ENCODE data around the gene NDUFAF3.

Gene NDUFAF3

GRCh38 chr3:49027634-49028033 is 5.7 kb downstream of the NDUFAF3 start:
- no peak overlapping the region for H3K4ac ChIP-seq (ENCODE audit: low read depth, low read length)
- H4K5ac ChIP-seq (ENCODE audit: low read length): no peak overlapping the region
- peaks cover 25% of the 10 kb centered on the region for H3K36me3 ChIP-seq (ENCODE audit: control insufficient read depth, insufficient read depth, low read length)
- H3K4me3 ChIP-seq (ENCODE audit: low read length): no peak overlapping the region
- no peak overlapping the region for H3K56ac ChIP-seq (ENCODE audit: low read length)
- H3K9ac ChIP-seq (ENCODE audit: low read length): peak overlapping the region; percentile 25
- no peaks in the 10 kb centered on the region for H3K27me3 ChIP-seq (ENCODE audit: insufficient read depth, low read length, poor library complexity)
- H4K8ac ChIP-seq (ENCODE audit: low read depth, low read length): no peak overlapping the region
- H3K4me2 ChIP-seq (ENCODE audit: low read length): no peak overlapping the region
- H3K4me1 ChIP-seq (ENCODE audit: control insufficient read depth, low read depth, low read length): peaks cover 14% of the 10 kb centered on the region
- no peak overlapping the region for H2BK120ac ChIP-seq (ENCODE audit: low read depth, low read length)
- no peak overlapping the region for H2BK15ac ChIP-seq (replicated peaks; ENCODE audit: low read depth)
- no CpG with 5 or more reads among the region's 9 CpGs for WGBS (ENCODE audit: extremely low coverage, insufficient coverage, low lambda C conversion rate)
- no peak overlapping the region for H2AK5ac ChIP-seq (ENCODE audit: low read length)
- no peak overlapping the region for H3K23ac ChIP-seq (ENCODE audit: low read length)
- no peak overlapping the region for H3K18ac ChIP-seq (ENCODE audit: low read length)
- H3K79me2 ChIP-seq (ENCODE audit: control insufficient read depth, insufficient read depth, low read length): peaks cover 16% of the 10 kb centered on the region
- H2BK5ac ChIP-seq (ENCODE audit: low read length): no peak overlapping the region
- no peak for DNase-seq
- H3K27ac ChIP-seq (ENCODE audit: low read depth, low read length): no peak overlapping the region
- peaks cover 17% of the 10 kb centered on the region for H3K79me1 ChIP-seq (ENCODE audit: low read length)

DNA sequence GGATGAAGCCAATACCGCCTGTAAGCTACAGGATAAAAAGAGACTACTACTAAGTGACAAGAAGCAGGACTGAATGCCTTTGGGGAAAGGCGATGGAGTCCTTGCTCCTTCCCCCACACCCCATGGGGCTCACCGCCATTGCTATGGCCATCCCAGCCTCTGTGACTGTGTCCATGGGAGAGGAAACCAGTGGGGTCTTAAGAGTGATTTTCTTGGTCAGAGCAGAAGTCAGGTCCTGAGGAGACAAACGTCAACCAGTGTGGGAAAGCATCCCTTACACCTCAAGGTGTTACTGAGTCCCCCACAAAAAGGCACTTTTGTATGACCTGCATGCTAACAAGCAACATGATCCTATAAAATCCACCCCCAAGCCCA is 6.4 kb downstream of the NDUFAF3 start:
- Histone ChIP-seq H3K18ac (ENCODE audit: low read length) (no peak overlapping the region), H3K4me1 (ENCODE audit: control insufficient read depth, low read depth, low read length) (peaks cover 10% of the 10 kb centered on the region), H3K79me2 (ENCODE audit: control insufficient read depth, insufficient read depth, low read length) (peaks cover 10% of the 10 kb centered on the region), H3K27ac (ENCODE audit: low read depth, low read length) (no peak overlapping the region), H3K23ac (ENCODE audit: low read length) (no peak overlapping the region), H3K79me1 (ENCODE audit: low read length) (peaks cover 14% of the 10 kb centered on the region), H2AK5ac (ENCODE audit: low read length) (no peak overlapping the region), H2BK5ac (ENCODE audit: low read length) (no peak overlapping the region), H3K36me3 (ENCODE audit: control insufficient read depth, insufficient read depth, low read length) (peaks cover 29% of the 10 kb centered on the region), H3K27me3 (ENCODE audit: insufficient read depth, low read length, poor library complexity) (no peaks in the 10 kb centered on the region), H2BK120ac (ENCODE audit: low read depth, low read length) (no peak overlapping the region), H2BK15ac (replicated peaks; ENCODE audit: low read depth) (no peak overlapping the region), H4K8ac (ENCODE audit: low read depth, low read length) (no peak overlapping the region), H3K9ac (ENCODE audit: low read length) (peak overlapping the region; percentile 77), H3K4me2 (ENCODE audit: low read length) (peak overlapping the region; percentile 94), H3K4me3 (ENCODE audit: low read length) (no peak overlapping the region), H4K5ac (ENCODE audit: low read length) (no peak overlapping the region), H3K4ac (ENCODE audit: low read depth, low read length) (no peak overlapping the region), H3K56ac (ENCODE audit: low read length) (peak overlapping the region; percentile 90)
- no CpG with 5 or more reads among the region's 4 CpGs for WGBS (ENCODE audit: extremely low coverage, insufficient coverage, low lambda C conversion rate)
- DNase-seq: no peak

DNA sequence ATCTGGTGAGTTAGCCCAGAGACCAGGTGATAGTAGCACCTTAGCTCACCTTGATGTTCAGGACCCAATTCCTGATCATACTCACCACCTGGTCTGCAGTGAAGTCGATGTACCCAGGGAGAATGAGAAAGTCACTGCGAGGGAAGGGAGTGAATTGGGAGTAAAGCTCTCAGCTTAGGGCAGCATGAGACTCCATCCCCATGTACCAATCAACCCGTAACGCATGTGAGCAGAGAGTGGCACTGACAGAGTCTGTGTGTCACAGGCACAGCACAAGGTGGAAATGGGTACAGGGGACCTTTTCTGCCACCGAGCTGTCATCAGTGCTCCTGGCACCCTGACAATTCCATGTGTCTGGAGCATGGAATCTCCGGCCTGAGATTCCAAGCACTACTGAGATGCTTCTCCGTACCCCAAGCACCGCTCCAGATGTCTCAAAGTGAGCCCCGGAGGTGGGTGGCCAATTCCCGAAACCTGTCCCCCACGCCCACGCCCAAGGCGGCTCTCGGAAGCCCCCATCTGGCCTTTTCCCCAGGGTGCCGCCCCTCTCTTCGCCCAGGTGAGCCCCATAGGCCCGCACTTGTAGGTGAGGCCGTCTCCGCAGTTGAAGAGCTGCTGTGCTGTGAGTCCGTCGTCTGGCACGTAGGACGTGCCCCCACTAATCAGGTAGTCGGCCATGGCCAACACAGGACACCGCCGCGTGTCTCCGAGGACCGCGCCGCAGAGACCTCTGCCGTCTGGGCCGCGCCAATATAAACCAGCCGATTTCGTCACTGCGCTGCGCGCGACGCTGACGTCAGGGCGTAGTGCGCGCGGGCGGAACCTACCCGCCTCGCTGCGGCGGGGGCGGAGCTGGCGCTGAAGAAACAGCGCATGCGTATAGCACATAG is 7.0 kb downstream of the NDUFAF3 start, which contains the start of gene IMPDH2:
Gene IMPDH2 (minus strand): TSS at position 726 of the 890 bp plus-strand sequence. CDS start 48 bp downstream, at position 678.
- Histone ChIP-seq H3K36me3 (ENCODE audit: control insufficient read depth, insufficient read depth, low read length) (peaks cover 30% of the 10 kb centered on the region), H4K8ac (ENCODE audit: low read depth, low read length) (no peak within 1 kb of the TSS), H2AK5ac (ENCODE audit: low read length) (peak within 1 kb of the TSS; percentile 90), H3K27ac (ENCODE audit: low read depth, low read length) (peak within 1 kb of the TSS; percentile 24), H3K4me2 (ENCODE audit: low read length) (peak within 1 kb of the TSS; percentile 94), H3K4me3 (ENCODE audit: low read length) (peak within 1 kb of the TSS; percentile 18), H3K4me1 (ENCODE audit: control insufficient read depth, low read depth, low read length) (peaks cover 10% of the 10 kb centered on the region), H3K18ac (ENCODE audit: low read length) (peak within 1 kb of the TSS; percentile 70), H3K23ac (ENCODE audit: low read length) (no peak within 1 kb of the TSS), H3K27me3 (ENCODE audit: insufficient read depth, low read length, poor library complexity) (no peaks in the 10 kb centered on the region), H2BK120ac (ENCODE audit: low read depth, low read length) (no peak within 1 kb of the TSS), H2BK5ac (ENCODE audit: low read length) (no peak within 1 kb of the TSS), H3K9ac (ENCODE audit: low read length) (peak within 1 kb of the TSS; percentile 77), H3K79me2 (ENCODE audit: control insufficient read depth, insufficient read depth, low read length) (peaks cover 10% of the 10 kb centered on the region), H2BK15ac (replicated peaks; ENCODE audit: low read depth) (no peak within 1 kb of the TSS), H3K79me1 (ENCODE audit: low read length) (peaks cover 14% of the 10 kb centered on the region), H4K5ac (ENCODE audit: low read length) (no peak within 1 kb of the TSS), H3K56ac (ENCODE audit: low read length) (peak within 1 kb of the TSS; percentile 90), H3K4ac (ENCODE audit: low read depth, low read length) (peak within 1 kb of the TSS; percentile 36)
- DNase-seq: peak; percentile 94
- no CpG with 5 or more reads among the region's 55 CpGs for WGBS (ENCODE audit: extremely low coverage, insufficient coverage, low lambda C conversion rate)

DNA sequence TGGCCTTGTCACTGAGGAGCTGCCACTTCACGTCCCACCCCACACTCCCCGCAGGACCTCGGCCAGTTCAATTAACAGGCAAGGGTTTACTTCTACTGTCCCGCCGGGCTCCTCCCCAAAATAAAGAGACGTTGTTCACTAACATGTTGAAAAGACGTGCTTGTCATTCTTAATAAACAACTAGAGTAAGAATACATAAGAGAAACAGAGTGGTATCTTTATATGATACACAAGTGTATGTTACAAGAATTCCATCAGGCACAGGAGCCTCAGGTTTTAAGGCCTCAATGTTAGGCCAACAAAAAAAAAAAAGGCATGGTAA is 7.6 kb downstream of the NDUFAF3 start:
- WGBS (ENCODE audit: extremely low coverage, insufficient coverage, low lambda C conversion rate): no CpG with 5 or more reads among the region's 7 CpGs
- H3K79me1 ChIP-seq (ENCODE audit: low read length): peaks cover 14% of the 10 kb centered on the region
- H2BK5ac ChIP-seq (ENCODE audit: low read length): no peak overlapping the region
- no peak overlapping the region for H2BK120ac ChIP-seq (ENCODE audit: low read depth, low read length)
- DNase-seq: no peak
- no peak overlapping the region for H3K18ac ChIP-seq (ENCODE audit: low read length)
- no peak overlapping the region for H4K5ac ChIP-seq (ENCODE audit: low read length)
- no peak overlapping the region for H3K27ac ChIP-seq (ENCODE audit: low read depth, low read length)
- H3K4ac ChIP-seq (ENCODE audit: low read depth, low read length): no peak overlapping the region
- H3K36me3 ChIP-seq (ENCODE audit: control insufficient read depth, insufficient read depth, low read length): peaks cover 28% of the 10 kb centered on the region
- peaks cover 10% of the 10 kb centered on the region for H3K4me1 ChIP-seq (ENCODE audit: control insufficient read depth, low read depth, low read length)
- no peak overlapping the region for H2AK5ac ChIP-seq (ENCODE audit: low read length)
- no peak overlapping the region for H3K23ac ChIP-seq (ENCODE audit: low read length)
- H4K8ac ChIP-seq (ENCODE audit: low read depth, low read length): no peak overlapping the region
- peak overlapping the region; percentile 31 for H3K9ac ChIP-seq (ENCODE audit: low read length)
- H2BK15ac ChIP-seq (replicated peaks; ENCODE audit: low read depth): no peak overlapping the region
- peak overlapping the region; percentile 56 for H3K56ac ChIP-seq (ENCODE audit: low read length)
- H3K79me2 ChIP-seq (ENCODE audit: control insufficient read depth, insufficient read depth, low read length): peaks cover 10% of the 10 kb centered on the region
- H3K27me3 ChIP-seq (ENCODE audit: insufficient read depth, low read length, poor library complexity): no peaks in the 10 kb centered on the region
- H3K4me3 ChIP-seq (ENCODE audit: low read length): no peak overlapping the region
- H3K4me2 ChIP-seq (ENCODE audit: low read length): no peak overlapping the region

DNA sequence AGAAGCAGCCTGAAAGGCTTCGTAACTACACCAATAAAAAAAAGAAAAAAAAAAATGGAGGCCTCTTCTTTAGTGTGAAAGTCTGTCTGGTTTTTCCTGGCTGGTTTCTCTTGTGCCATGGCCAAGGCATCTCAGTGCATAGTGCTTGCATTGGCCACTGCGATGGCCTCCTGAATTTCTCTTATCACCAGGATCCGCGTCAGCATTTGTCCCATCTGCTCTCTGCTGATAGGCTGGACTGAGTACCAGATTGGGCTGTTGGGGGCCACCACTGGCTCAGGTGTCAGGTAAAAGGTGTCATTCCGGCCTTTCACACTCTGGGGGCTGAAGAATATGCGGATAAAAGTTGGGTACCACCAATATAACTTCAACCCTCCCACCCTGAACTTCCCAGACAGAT is 8.4 kb downstream of the NDUFAF3 start:
- Histone ChIP-seq H3K4me2 (ENCODE audit: low read length) (no peak overlapping the region), H2BK5ac (ENCODE audit: low read length) (no peak overlapping the region), H4K5ac (ENCODE audit: low read length) (no peak overlapping the region), H3K4me3 (ENCODE audit: low read length) (no peak overlapping the region), H3K27me3 (ENCODE audit: insufficient read depth, low read length, poor library complexity) (no peaks in the 10 kb centered on the region), H3K79me1 (ENCODE audit: low read length) (peaks cover 16% of the 10 kb centered on the region), H3K27ac (ENCODE audit: low read depth, low read length) (no peak overlapping the region), H4K8ac (ENCODE audit: low read depth, low read length) (no peak overlapping the region), H2BK120ac (ENCODE audit: low read depth, low read length) (no peak overlapping the region), H3K9ac (ENCODE audit: low read length) (no peak overlapping the region), H3K79me2 (ENCODE audit: control insufficient read depth, insufficient read depth, low read length) (peaks cover 10% of the 10 kb centered on the region), H3K56ac (ENCODE audit: low read length) (no peak overlapping the region), H3K23ac (ENCODE audit: low read length) (no peak overlapping the region), H2BK15ac (replicated peaks; ENCODE audit: low read depth) (no peak overlapping the region), H3K4ac (ENCODE audit: low read depth, low read length) (no peak overlapping the region), H3K36me3 (ENCODE audit: control insufficient read depth, insufficient read depth, low read length) (peaks cover 27% of the 10 kb centered on the region), H3K18ac (ENCODE audit: low read length) (no peak overlapping the region), H2AK5ac (ENCODE audit: low read length) (no peak overlapping the region), H3K4me1 (ENCODE audit: control insufficient read depth, low read depth, low read length) (peaks cover 10% of the 10 kb centered on the region)
- DNase-seq: no peak
- no CpG with 5 or more reads among the region's 6 CpGs for WGBS (ENCODE audit: extremely low coverage, insufficient coverage, low lambda C conversion rate)

Data from mesendoderm (in vitro differentiated cells).